NOMO-1 treated with dmso at 0.1 percent for 144 hours (cell line): ENCODE results near the gene ARSA.

Experiments used
- DNase-seq: peaks from one replicate; lab custom pipeline; 2025; ENCODE audit not compliant: unreplicated experiment; lab: John Stamatoyannopoulos, UW

ARSA gene

DNA sequence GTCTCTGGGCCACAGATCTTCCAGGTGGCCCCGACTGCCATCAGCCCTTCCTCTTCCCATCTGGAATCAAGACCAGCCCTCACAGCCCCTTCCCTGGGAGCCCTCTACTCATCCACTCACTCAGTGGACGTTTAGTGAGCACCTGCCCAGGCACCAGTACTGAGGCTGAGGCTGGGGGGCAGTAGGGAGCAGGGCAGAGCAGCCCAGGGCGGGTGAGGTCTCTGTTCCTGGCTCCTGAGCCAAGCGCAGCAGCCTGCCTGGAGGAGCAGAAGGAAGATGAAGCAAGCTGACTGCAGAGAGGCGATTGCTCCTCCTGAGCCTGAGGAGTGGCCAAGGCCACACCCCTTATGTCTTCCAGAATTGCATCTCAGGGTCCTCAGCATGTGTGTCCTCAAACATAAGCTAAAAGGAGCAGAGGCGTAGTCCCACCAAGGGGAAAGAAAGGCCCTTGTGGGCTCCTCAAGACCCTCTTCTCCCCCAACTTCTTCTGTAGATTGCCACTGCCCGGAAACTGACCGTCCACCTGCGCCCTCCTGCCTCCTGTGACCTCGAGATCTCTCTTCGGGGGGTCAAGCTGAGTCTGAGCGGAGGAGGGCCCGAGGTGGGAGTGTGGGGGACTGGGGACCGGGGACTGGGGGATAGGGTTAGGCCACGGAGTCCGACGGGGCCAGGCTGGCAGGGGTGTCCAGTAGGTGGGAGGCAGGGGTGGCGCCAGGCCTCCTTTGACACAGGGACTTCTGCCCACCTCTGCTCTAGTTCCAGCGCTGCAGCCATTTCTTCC, 21.6 kb downstream of the ARSA start:
- no peak for DNase-seq

DNA sequence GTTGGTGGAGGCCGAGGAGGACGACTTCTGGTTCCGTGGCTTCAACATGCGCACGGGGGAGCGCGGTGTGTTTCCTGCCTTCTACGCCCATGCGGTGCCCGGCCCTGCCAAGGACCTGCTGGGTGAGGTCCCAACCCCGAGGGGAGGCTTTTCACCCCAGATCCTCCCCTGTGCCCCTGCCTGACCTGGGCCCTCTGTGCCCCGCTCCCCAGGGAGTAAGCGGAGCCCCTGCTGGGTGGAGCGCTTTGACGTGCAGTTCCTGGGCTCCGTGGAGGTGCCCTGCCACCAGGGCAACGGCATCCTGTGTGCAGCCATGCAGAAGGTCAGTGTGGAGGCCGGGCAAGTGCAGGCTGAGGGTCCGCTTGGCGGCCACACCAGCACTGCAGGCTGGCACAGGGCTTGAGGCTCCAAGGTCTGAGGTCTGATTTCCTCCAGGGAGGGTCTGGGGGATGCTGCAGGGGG, 22.3 kb downstream of the ARSA start:
- DNase-seq: no peak

GRCh38 chr22:50605002-50605612, 22.8 kb downstream of the ARSA start:
- DNase-seq: no peak

- DNase-seq: no peak
Measured at GRCh38 chr22:50604256-50605001, 23.5 kb downstream of the ARSA start.

DNA sequence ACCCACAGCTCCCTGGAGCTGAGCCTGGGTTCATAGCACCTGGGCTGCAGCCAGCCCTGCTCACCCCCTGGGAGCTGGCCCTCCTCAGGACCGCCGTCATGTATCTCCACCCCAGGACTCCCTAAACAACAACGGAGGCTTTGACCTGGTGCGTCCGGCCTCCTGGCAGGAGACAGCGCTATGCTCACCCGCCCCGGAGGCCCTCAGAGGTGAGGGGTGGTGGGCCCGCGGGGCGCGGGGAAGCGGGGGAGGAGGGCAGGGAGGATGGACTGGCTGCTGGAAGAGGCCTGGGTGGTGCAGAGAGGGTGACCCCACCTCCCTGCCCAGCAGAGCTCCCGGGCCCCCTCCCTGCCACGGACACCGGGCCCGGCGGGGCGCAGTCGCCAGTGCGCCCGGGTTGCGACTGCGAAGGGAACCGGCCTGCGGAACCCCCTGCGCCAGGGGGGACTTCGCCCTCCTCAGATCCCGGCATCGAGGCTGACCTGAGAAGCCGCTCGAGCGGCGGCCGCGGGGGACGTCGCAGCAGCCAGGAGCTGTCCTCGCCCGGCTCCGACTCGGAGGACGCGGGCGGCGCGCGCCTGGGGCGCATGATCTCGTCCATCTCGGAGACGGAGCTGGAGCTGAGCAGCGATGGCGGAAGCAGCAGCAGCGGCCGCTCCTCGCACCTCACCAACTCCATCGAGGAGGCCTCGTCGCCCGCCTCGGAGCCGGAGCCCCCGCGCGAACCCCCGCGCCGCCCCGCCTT, 24.3 kb downstream of the ARSA start:
- DNase-seq: no peak

- DNase-seq: no peak
Measured at GRCh38 chr22:50602338-50602700, 25.6 kb downstream of the ARSA start.

- no peak for DNase-seq
Measured at GRCh38 chr22:50601669-50602337, 26.1 kb downstream of the ARSA start.

DNA sequence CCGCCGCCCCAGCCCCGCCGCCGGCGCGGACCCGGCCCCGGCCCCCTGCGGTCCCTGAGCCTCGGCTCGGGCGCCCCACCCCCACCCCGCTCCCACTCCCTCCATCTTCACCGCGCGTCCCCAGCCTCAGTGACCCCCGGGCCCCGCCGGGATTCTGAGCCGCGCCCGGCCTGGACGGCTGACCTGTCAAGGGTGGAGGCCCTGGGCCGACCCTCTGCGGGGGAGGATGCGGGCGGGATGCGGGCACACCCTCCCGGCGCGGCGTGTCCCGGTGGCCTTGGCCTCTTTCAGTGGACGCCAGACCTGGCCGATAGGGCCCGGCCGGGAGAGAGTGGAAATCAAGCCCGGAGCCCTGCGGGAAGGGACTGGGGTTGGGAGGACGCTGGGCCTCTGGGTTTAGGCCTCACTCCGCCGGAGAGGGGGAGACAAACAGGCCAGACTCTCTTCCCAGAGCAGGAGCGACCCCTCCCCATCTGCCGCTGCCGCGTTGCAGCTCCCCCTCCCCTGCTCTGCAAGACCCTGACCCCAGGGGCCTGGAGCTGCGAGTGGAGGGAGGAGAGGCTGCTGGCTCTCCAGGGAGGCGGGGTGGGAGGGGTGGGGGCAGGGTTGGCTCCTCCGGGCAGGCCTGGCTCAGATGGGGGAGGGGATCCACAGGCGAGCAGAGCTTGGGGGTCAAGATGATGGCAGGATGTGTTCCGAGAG, 26.8 kb downstream of the ARSA start:
- no peak for DNase-seq

DNA sequence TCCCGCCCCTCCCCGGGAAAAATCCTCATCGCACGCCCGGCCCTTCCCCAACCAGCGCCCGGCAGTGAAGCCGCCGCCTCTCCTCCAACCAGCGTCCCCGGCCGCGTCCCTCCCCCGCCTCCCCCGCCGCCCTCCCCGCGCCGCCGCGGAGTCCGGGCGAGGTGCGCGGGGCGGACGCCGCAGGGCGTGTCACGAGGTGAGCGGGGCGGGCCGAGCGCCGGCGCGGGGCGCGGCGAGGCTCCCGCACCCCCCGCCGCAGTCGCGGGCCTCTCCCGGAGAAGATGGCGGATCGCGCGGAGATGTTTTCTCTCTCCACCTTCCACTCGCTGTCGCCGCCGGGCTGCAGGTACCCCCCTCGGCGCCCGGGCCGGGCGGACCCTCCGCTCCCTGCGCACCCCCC, 27.4 kb downstream of the ARSA start, which contains the start of gene MAPK8IP2:
Gene MAPK8IP2 (plus strand): TSS at position 256 of the 400 bp plus-strand sequence. CDS start 26 bp downstream, at position 282.
- DNase-seq: no peak

GRCh38 chr22:50599816-50600455, 28.0 kb downstream of the ARSA start:
- no peak for DNase-seq

DNA sequence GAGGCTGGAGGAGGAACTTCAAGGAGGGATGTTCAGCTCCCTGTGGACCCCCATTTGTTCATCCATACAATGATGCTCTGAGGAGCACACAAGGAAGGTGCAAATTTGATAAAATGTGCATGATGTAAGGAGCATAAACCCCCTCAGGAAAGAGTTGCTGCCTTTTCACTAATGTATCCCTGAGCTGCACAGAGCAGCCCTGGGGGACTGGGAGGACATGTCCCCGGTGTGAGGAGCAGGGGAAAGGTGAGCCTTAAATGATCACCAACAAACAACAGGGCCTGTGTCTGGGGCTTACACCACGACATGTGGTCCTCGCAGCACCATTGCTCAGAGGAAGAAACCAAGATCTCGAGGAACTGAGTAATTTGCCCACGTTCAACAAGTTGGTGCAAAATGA, 30.9 kb downstream of the ARSA start:
- no peak for DNase-seq

DNA sequence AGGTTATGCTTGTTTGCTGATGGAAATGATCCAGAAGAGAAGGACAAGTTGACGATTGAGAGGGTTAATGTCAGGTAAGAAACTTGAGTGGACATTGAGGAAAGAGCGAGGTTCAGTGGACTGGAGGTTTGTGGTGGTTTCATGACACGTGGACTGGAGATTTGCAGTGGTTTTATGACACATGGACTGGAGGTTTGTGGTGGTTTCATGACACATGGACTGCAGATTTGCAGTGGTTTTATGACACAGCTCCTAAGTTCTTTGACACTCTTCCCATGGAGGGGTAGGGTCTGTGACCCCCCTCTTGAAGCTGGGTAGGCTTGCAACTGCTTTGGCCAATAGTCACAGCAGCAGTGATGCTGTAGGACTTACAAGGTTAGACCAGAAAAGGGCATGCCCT, 32.8 kb downstream of the ARSA start:
- DNase-seq: no peak

DNA sequence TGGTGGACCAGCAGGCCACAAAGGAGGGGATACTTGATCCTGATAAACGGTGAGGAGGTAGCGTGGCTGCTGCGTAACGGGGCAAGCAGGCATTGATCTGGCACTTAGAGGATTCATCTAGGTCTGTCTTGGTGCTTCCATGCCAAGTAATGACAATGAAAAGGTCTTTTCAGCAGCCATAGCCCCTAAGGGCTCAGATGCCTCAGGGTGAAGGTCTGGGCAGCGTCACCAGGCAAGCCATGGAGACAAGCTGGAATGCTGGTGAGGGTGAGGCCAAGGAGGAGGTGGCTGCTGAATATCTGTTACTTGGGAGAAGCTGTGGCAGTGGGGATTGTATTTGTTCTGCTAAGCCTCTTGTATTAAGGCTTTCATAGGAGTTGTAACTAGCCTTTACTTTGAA, 40.5 kb downstream of the ARSA start:
- DNase-seq: no peak

DNA sequence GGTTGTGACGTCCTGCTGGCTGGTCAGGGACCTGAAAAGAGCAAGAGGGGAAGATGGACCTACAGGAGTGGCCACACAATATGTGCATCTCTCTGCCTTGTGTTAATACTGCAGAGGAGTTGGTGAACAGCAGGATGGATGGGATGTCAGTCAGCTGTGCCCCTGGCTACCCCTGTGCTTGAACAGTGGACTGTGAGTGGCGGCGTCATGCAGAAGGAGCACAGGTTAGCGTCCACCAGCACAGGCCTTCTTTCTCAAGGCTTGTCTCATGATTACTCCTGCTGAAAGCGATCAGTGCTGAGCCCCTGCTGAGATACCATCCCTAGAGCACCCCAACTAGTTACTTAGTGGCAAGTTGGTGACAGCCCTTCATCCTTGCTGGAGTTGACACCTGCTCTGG, 41.5 kb downstream of the ARSA start:
- DNase-seq: no peak

DNA sequence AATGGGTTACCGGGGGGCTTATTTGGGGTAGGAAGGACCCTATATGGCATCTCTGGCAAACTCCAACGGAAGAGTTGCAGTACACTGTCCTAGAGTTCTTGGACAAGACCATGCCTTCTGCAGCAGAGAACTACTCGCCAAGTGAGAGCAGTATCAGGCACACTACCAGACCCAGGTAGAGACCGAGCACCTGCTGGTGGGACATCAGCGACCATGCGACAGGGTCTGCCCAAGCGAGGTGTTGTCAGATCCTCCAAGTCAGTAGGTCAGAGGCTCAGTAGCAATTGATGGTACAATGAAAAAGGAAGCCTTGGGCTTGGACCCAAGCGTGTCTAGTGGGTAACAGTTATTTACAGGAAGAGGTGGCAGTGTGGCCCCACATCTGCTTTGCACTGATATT, 42.2 kb downstream of the ARSA start:
- DNase-seq: no peak

DNA sequence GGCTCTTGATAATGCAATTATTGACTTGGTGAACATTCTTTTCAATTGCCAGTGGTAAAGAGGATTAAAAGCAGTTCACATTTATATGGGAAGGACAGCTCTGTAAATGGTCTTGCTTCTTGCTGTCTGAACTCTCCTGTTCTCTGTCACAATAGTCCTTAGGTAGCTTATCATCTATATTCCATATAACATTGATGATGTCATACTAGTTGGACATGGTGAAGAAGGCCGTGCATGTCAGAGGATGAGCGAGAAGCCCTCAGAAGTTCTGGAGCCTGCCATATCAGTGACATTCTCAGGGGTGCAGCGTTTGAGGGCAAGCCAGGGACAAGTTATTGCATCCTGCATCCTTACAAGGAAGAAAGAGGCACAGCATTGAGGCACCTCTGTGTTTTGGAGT, 42.7 kb downstream of the ARSA start:
- no peak for DNase-seq

DNA sequence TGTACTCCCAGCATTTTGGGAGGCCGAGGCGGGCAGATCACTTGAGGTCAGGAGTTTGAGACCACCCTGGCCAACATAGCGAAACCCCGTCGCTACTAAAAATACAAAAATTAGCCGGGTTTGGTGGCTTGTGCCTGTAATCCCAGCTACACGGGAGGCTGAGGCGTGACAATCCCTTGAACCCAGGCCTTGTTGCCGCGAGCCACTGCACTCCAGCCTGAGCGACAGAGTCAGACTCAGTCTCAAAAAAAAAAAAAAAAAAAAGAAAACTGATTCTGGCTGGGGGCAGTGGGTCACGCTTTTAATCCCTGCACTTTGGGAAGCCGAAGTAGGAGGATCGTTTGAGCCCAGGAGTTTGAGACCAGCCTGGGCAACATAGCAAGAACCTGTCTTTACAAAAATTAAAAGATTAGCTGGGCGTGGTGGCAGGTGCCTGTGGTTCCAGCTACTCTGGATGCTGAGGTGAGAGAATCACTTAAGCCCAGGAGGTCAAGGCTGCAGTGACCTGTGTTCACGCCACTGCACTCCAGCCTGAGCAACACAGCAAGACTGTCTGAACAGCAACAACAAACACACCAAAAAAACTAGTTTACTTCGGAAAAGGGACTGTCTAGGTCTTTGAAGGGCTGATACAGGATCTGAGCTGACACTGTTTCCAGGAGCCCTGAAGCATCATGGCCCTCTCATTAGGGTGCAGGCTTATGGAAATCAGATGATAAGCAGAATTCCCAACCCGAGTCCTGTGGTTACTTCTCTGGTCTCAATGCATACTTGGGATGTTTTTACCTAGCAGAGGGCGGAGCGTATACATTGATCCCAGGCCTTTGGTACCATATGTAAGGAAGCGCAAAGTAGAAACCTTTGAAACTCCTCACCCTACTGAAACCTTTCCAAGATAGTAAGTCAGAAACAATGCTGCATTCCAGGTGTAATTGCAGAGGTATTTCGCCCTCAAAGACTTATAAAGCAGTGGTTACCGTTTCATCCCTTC, 43.6 kb downstream of the ARSA start:
- DNase-seq: no peak

- no peak for DNase-seq
Measured at GRCh38 chr22:50583294-50583861, 44.6 kb downstream of the ARSA start.
